HG03378 (cell line): ENCODE measurements around the gene SBF2.

Experiments used
- ATAC-seq: cut with Tn5 transposase; IDR thresholded peaks from one replicate; pipeline ENCODE4 v1.9.1; 2021; ENCODE audit warnings: mild to moderate bottlenecking, moderate library complexity; ENCODE audit not compliant: unreplicated experiment

Gene SBF2

DNA sequence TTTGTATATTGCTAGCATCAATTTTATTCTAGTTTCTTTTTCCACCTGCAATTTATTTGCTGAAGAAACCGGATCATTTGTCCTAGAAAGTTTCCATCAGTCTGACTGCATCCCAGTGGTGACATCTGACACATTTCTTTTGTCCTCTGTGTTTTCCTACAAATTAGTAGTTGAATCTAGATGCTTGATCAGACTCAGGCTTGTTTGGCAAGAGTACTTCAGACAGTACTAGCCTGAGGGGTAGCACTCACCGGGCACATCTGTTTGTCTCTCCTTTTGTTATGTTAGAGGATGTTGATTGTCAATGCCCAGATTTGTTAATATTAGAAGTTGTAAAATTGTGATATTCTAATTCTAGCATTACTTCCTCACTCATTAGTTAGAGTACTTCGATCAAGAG, 425.4 kb downstream of the SBF2 start:
- no peak for ATAC-seq

GRCh38 chr11:9862981-9863380, 431.0 kb downstream of the SBF2 start:
- ATAC-seq = no peak

- peak; percentile 82 for ATAC-seq
Measured at GRCh38 chr11:9861860-9862725, 431.9 kb downstream of the SBF2 start.

DNA sequence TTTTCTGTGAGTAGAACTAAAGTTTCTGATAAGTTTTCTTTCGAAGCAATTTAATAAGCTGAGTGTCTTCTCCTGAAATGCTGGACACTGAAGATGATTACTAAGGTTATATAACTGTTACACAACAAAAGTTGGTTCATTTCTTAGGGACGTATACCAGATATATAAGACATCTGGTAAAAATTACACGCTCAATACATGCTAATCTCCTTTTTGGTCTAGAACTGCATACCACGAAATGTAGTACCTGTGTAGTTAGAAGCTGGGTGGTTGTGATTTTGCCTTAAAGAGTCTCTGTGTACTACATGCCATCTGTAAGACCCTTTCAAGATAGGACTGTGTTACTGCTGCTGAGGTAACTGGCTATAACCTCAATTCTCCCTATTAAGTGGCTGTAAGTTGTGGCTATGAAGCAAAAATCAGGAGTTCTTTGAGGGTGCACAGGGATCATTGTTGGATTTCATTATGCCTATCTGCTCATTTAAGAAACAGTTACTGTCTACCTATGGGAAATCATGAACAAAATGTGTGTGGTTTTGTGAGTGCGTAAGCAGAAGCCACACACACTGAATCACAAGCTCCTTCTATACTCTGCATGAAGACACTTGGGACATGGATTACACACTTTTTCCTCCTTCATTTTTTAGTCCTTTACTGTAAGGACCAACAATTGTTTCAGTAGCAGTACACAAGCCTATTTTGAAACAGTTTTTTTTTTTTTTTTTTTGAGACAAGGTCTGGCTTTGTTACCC, 434.3 kb downstream of the SBF2 start:
- no peak for ATAC-seq

- no peak for ATAC-seq
Measured at GRCh38 chr11:9858822-9859221, 435.2 kb downstream of the SBF2 start.

GRCh38 chr11:9858218-9858617, 435.8 kb downstream of the SBF2 start:
- no peak for ATAC-seq

- no peak for ATAC-seq
Measured at GRCh38 chr11:9855579-9856287, 438.3 kb downstream of the SBF2 start.

GRCh38 chr11:9853929-9854552, 440.0 kb downstream of the SBF2 start:
- no peak for ATAC-seq

DNA sequence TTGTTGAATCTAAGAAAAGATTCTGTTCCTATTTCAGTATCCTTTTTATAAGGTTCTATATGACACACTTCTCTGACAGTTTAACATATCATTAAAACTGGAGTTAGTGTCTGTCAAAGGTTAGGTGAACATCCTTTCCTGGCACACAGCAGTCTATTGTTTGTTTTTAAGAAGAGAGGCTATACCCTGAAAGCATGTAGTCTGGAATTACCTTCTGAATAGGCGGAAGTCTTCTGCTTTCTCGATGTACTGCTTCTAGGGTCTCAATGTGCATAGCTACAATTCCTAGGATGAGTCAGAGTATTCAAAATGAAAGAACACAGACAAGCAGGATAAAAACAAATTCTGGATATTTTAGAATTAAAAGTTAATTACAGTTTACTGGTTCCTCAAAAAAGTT, 441.6 kb downstream of the SBF2 start:
- ATAC-seq = no peak

DNA sequence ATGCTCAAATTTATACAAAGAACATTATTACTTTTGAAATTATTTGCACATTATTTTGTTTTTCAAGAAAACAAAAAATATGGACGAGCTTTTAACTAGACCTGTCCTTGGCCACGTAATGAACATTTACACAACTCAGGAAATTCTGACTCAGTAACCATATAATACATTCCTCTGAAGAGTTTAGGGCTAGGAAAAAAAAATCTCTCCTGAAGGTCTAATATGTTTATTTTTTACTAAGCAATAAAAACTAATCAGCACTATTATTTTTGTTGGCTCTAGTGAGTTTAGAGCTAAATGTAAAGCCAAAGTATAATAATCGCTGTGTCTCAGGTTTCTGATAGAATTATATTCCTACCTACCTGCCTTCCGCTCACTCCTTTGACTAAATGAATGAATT, 442.7 kb downstream of the SBF2 start:
- ATAC-seq = no peak

DNA sequence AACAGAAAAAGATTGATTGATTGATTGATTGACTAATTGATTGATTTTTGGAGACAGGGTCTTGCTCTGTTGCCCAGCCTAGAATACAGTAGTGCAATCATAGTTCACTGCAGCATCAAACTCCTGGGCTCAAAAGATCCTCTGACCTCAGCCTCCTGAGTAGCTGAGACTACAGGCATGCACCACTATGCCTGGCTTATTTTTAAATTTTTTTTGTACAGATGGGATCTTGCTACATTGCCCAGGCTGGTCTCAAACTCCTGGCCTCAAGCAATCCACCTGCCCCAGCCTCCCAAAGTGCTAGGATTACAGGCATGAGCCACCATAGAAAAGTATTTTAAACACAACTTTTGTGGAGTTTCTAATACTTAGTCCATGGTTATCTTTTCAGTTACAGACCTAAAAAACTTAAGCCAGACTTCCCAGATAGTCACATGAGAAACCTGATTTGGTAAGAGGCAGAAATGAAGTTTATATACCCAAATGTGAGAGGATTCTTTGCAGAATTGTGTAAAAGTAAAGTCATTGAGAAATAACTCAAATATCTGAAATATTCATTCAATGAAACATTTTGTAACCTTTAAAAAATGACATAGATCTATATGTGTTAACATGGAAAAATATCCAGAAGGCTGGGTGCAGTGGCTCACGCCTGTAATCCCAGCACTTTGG, 443.7 kb downstream of the SBF2 start:
- no peak for ATAC-seq

GRCh38 chr11:9849389-9849788, 444.6 kb downstream of the SBF2 start:
- ATAC-seq = no peak

DNA sequence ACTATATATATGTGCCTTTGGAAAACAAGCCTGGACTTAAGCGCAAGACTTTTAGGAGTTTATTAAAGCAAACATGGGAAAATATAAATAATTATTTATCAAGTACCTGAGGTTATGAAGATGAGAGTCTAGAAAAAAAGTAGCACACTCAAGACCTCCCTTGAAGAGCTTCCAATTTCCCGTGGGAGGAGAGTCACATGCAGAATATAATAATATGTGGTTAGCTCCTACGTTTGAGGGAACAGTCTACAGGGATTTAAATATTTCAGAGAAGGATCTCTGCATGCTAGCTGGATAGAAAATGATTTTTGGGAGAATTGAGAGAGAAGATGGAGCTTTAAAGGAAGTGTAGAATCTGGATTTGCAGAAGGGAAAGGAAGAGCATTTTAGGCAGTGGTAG, 446.4 kb downstream of the SBF2 start:
- ATAC-seq = no peak

DNA sequence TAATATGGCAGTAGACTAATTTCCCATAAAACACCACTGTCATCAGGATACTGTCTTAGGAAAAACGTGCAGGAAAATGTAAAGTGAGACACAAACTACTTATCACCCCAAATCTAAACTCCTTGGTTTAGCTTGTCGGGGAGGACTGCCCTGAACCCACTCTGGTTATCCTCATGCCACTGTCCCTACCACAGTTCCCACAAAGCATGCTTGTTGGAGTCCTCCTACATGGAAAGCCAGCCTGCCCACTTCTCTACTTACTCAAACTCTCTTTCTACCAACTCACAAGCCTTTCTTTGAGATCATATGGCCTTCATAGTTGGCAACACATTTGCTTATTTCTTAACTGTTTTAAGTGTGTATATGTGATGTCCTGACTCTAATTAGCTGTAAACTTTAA, 451.1 kb downstream of the SBF2 start:
- no peak for ATAC-seq

DNA sequence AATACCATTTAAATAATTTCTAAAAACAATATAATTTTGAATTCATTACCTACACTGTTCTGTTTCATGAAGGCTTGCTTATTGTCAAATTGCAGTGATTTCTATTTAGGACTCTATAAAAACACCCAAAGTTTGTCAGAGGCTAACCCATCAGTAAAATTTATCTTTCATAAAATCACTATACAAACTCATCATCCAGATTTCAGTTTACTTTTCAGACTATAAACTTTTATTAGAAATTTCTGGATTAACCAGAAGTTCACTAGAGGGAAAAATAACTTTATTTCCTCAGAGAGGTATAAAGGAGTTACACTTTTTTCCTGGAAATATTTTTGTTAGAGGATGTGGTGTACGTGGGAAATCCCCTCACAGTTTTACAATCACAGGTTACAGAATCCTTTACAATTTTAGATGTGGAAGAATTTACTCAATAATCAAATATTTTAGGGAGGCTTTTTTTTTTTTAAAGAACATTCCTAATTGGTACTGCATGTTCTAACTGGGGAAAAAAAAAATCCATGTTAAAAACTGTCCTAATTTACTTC, 453.5 kb downstream of the SBF2 start:
- ATAC-seq = no peak

- no peak for ATAC-seq
Measured at GRCh38 chr11:9839550-9839949, 454.5 kb downstream of the SBF2 start.

DNA sequence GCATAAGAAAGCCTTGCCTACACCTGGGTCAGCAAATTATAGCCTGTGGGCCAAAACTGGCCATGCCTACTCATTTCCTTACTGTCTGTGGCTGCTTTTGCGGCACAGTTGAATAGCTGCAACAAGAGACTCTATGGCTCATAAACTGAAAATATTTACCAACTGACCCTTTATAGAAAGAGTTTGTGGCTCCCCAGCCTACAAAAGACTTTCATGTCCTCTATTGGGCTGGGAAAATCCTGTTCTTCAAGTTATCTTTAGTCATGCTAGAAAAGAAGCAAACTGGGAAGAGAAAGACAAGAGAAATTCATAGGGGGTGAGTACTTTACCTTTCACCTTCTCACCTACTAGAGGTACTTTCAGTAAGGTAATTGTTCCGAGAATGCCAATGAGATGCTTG, 455.1 kb downstream of the SBF2 start:
- ATAC-seq = peak; percentile 73

- no peak for ATAC-seq
Measured at GRCh38 chr11:9838229-9838628, 455.8 kb downstream of the SBF2 start.

DNA sequence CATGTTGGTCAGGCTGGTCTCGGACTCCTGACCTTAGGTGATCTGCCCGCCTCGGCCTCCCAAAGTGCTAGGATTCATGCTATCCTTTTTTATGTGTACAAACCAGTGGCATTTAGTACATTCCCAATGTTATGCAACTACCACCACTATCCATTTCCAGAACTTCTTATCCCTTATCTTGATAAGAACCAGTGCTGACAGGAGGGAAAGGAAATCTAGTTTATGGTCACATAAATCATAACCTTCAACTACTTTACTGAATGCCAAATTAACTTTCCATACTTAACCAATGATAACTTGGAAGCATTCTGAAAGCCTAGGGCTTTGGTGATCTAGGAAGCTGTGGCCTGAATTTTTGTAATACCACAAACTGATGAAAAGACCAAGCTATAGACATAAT, 459.7 kb downstream of the SBF2 start:
- ATAC-seq = no peak

- ATAC-seq = no peak
Measured at GRCh38 chr11:9831122-9831521, 462.9 kb downstream of the SBF2 start.
